NOMO-1 (cell line): ENCODE measurements around the gene RPS6KA2.
"Not testable (repeated sequence)": the region's sequence is repeated elsewhere in the genome, so short reads cannot be mapped to it uniquely, and the experiment has no call there.

Experiments used
- DNase-seq, 2 experiments: peaks; one replicate each; lab custom pipeline; 2025; ENCODE audit not compliant: unreplicated experiment in 2 of 2; lab: John Stamatoyannopoulos, UW

Gene RPS6KA2

DNA sequence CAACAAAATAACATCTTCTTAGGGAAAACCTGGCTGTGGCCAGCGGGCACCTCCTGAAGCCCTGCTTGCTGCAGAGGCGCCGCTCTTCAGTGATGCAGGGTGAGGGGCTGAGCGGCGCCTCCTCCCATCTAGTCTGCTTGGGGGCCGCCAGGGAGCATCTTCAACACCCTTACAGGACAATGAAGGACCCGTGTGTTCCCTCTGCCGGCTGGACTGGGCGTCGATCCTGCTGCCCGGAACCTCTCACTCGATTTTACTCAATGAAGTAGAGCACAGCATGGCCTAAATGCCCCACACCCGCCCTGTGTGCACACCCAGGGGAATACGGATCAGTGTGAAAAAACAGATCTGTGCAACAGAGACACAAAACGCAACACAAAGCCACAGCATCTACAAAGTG is 215.8 kb downstream of the RPS6KA2 start:
- DNase-seq, result no peak

GRCh38 chr6:166410426-166410935 is 216.6 kb downstream of the RPS6KA2 start:
- DNase-seq, result no peak

GRCh38 chr6:166408936-166409755 is 217.9 kb downstream of the RPS6KA2 start:
- no peak for DNase-seq

- no peak for DNase-seq
These were observed 220.9 kb downstream of the RPS6KA2 start for GRCh38 chr6:166406197-166406596.

- no peak for DNase-seq
These were observed 221.7 kb downstream of the RPS6KA2 start for GRCh38 chr6:166405386-166405785.

DNA sequence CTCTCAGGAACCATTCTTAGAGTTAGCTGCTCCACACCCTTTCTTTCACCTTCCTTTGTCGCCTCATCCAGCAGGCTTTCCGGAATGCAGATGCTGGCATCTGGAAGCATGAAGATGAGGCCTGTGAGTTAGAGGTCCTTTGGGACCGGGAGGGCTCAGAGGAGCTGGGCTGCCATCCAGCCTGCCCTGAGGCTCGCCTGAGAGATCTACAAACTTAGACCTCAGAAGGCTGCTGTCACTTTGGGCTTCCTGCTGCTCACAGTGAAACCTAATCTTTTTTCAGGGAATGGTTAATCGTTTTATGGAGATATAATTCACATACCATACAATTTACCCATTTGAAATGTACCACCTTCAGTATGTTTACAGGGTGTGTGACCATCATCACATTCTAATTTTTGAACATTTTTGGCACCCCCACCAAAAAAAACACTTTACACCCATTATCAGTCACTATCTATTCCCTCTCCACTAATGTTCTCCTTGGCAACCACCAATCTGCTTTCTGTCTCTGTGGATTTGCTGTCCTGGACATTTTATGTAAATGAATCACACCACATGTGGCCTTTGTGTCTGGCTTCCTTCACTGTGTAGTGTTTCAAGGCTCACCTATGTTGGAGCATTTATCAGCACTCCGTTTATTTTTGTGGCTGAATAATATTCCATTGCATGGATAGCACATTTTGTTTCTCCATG is 224.3 kb downstream of the RPS6KA2 start:
- DNase-seq, result no peak

- DNase-seq, result peak in 1 of 2 experiments; percentile 39
These were observed 226.3 kb downstream of the RPS6KA2 start for GRCh38 chr6:166400649-166401250.

- DNase-seq, result peak in 1 of 2 experiments; percentile 34
These were observed 226.9 kb downstream of the RPS6KA2 start for GRCh38 chr6:166400181-166400580.

GRCh38 chr6:166398348-166398747 is 228.7 kb downstream of the RPS6KA2 start:
- no peak for DNase-seq

DNA sequence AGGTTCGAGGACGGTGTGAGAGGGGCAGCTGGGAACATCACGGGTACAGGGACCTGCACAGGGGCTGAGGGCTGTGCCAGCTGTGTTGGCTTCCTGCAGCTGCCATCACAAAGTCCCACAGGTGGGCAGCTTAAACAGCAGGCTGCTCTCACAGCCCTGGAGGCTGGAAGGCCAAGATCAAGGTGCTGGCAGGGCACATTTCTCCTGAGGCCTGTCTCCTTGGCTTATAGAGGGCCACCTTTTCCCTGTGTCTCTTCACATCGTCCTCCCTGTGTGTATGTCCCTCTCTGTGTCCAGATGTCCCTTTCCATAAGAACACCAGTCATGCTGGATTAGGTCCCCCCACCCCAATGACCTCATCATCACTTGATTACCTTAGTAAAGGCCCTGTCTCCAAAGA is 229.2 kb downstream of the RPS6KA2 start:
- DNase-seq, result no peak

GRCh38 chr6:166395778-166396177 is 231.3 kb downstream of the RPS6KA2 start:
- DNase-seq, result no peak

DNA sequence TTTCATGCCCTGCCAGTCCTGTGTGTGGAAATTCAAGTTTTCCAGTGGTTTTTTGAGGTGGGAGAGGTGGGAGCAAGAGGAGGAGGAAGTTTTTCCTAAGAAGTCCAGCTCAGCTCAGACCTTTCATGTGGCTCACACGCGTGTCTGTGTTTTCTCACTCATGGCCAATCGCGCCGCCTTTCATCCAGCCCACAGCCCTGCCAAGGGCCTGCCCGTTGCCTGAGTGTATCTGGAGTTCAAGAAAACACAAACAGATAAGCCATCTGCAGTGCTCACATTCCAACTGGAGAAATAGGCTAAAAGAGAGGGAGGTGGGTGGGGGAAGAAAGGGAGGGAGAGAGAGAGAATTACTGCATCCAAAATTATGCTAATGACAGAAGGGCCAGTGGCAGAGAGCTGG is 231.7 kb downstream of the RPS6KA2 start:
- no peak for DNase-seq

GRCh38 chr6:166394036-166394892 is 232.8 kb downstream of the RPS6KA2 start:
- DNase-seq, result no peak

- DNase-seq, result no peak
These were observed 233.6 kb downstream of the RPS6KA2 start for GRCh38 chr6:166393535-166393823.

DNA sequence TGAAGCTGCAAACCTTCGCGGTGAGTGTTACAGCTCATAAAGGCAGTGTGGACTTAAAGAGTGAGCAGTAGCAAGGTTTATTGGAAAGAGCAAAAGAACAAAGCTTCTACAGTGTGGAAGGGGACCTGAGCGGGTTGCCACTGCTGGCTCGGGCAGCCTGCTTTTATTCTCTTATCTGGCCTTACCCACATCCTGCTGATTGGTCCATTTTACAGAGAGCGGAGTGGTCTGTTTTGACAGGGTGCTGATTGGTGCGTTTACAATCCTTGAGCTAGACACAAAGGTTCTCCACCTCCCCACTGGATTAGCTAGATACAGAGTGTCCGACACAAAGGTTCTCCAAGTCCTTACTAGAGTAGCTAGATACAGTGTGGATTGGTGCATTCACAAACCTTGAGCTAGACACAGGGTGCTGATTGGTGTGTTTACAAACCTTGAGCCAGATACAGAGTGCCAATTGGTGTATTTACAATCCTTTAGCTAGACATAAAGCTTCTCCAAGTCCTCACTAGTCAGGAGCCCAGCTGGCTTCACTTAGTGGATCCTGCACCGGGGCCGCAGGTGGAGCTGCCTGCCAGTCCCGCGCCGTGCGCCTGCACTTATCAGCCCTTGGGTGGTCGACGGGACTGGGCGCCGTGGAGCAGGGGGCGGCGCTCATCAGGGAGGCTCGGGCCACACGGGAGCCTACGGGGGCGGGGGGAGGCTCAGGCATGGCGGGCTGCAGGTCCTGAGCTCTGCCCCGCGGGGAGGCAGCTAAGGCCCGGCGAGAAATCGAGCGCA is 234.1 kb downstream of the RPS6KA2 start:
- DNase-seq, result not testable (repeated sequence)

- DNase-seq, result peak in 1 of 2 experiments; percentile 31
These were observed 237.9 kb downstream of the RPS6KA2 start for GRCh38 chr6:166389119-166389518.

DNA sequence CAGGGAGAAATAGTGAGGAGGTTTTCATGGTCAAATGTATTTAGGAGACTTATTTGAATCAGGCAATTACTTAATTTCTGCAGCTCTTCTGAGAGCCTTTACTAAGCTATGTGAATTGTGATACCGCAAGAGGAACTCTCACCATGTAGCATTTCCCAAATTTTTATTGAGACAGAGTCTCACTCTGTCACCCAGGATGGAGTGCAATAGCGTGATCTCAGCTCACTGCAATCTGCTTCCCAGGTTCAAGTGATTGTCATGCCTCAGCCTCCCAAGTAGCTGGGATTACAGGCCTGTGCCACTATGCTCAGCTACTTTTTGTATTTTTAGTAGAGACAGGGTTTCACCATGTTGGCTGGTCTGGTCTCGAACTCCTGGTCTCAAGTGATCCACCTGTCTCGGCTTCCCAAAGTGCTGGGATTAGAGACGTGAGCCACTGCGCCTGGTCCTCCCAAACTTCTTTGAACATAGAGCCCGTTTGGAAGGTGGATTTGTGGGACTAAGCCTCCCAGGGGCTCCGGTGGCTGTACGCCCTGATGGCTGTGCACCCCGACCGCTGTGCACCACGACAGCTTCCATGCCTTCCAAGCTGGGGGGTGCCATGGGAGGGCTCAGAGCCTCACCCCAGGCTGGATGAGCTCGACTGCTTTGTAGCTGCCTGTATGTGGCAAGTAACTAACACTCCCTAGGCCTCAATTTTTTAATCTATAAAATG is 238.6 kb downstream of the RPS6KA2 start:
- DNase-seq, result no peak

GRCh38 chr6:166387642-166388289 is 239.3 kb downstream of the RPS6KA2 start:
- no peak for DNase-seq

- not testable (repeated sequence) for DNase-seq
These were observed 240.0 kb downstream of the RPS6KA2 start for GRCh38 chr6:166387098-166387497.
